GM18861 (cell line): ENCODE measurements around the gene NETO2.
A peak's percentile ranks its signal among the peaks of the same experiment; 100 is the strongest.

Source experiments
- ATAC-seq: cut with Tn5 transposase; IDR thresholded peaks from one replicate; pipeline ENCODE4 v1.9.1; 2021; ENCODE audit not compliant: unreplicated experiment

NETO2 gene

GRCh38 chr16:47047524-47048203, 96.1 kb downstream of the NETO2 start:
- ATAC-seq, result no peak

- no peak for ATAC-seq
Observed at GRCh38 chr16:47046726-47047523, 96.8 kb downstream of the NETO2 start.

- ATAC-seq, result no peak
Observed at GRCh38 chr16:47045459-47045858, 98.3 kb downstream of the NETO2 start.

- ATAC-seq, result no peak
Observed at GRCh38 chr16:47045023-47045422, 98.7 kb downstream of the NETO2 start.

GRCh38 chr16:47043970-47044684, 99.6 kb downstream of the NETO2 start:
- no peak for ATAC-seq

- ATAC-seq, result no peak
Observed at GRCh38 chr16:47043200-47043599, 100.5 kb downstream of the NETO2 start.

- ATAC-seq, result peak; percentile 83
Observed at GRCh38 chr16:47037746-47038458, 105.8 kb downstream of the NETO2 start.

- peak; percentile 18 for ATAC-seq
Observed at GRCh38 chr16:47037396-47037745, 106.4 kb downstream of the NETO2 start.

- ATAC-seq, result no peak
Observed at GRCh38 chr16:47036201-47036600, 107.5 kb downstream of the NETO2 start.

GRCh38 chr16:47035436-47035835, 108.3 kb downstream of the NETO2 start:
- ATAC-seq, result no peak

GRCh38 chr16:47034455-47034854, 109.3 kb downstream of the NETO2 start:
- ATAC-seq, result no peak

GRCh38 chr16:47033176-47033575, 110.6 kb downstream of the NETO2 start:
- no peak for ATAC-seq

- ATAC-seq, result no peak
Observed at GRCh38 chr16:47029724-47030123, 114.0 kb downstream of the NETO2 start.

- ATAC-seq, result no peak
Observed at GRCh38 chr16:47028767-47029377, 114.9 kb downstream of the NETO2 start.
